ENCODE measurements around the gene LUC7L3.

DNA sequence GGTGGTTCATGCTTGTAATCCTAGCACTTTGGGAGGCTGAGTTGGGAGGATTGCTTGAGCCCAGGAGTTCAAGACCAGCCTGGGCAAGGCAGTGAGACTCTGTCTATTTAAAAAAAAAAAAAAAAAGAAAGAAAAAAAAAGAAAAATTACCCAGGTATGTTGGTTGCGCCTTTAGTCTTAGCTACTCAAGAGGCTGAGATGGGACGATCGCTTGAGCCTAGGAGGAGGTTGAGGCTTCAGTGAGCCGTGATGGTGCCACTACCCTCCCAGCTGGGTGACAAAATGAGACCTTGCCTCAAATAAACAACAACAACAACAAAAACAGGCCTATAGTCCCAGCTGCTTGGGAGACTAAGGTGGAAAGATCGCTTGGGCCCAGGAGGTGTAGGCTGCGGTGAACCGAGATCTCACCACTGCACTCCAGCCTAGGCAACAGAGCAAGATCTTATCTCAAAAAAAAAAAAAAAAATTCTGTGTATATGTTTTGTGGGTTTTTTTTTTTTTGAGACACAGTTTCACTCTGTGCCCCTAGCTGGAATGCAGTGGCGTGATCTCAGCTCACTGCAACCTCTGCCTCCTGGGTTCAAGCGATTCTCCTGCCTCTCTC lies 60.4 kb downstream of the LUC7L3 start:
- TF ChIP-seq, protein P1, sequence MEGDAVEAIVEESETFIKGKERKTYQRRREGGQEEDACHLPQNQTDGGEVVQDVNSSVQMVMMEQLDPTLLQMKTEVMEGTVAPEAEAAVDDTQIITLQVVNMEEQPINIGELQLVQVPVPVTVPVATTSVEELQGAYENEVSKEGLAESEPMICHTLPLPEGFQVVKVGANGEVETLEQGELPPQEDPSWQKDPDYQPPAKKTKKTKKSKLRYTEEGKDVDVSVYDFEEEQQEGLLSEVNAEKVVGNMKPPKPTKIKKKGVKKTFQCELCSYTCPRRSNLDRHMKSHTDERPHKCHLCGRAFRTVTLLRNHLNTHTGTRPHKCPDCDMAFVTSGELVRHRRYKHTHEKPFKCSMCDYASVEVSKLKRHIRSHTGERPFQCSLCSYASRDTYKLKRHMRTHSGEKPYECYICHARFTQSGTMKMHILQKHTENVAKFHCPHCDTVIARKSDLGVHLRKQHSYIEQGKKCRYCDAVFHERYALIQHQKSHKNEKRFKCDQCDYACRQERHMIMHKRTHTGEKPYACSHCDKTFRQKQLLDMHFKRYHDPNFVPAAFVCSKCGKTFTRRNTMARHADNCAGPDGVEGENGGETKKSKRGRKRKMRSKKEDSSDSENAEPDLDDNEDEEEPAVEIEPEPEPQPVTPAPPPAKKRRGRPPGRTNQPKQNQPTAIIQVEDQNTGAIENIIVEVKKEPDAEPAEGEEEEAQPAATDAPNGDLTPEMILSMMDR (IDR thresholded peaks at IDR 0.05): no peak
- no peak for TF ChIP-seq POLR2A (IDR thresholded peaks at IDR 0.05)

All from thyroid gland (tissue), 4 donors.